Neuron (in vitro differentiated cells): ENCODE measurements around the gene SLX9.

Experiments used
- H2AFZ ChIP-seq: one replicate; pipeline ENCODE4 v1.6.1; 2013; ENCODE audit warnings: low read depth, mild to moderate bottlenecking, inconsistent platforms, low read length, moderate library complexity
- H3K27me3 ChIP-seq: one replicate; pipeline ENCODE4 v1.6.1; 2013; ENCODE audit warnings: low read length; ENCODE audit not compliant: insufficient read depth
- H3K36me3 ChIP-seq: one replicate; pipeline ENCODE4 v1.6.1; 2013; ENCODE audit warnings: low read length; ENCODE audit not compliant: insufficient read depth
- H3K4me1 ChIP-seq: one replicate; pipeline ENCODE4 v1.6.1; 2013; ENCODE audit warnings: low read length; ENCODE audit not compliant: insufficient read depth
- H3K4me3 ChIP-seq: 2 replicates; pipeline ENCODE4 v1.5.1; 2013; ENCODE audit warnings: mild to moderate bottlenecking, low read length, moderate library complexity
- H3K9me3 ChIP-seq: one replicate; pipeline ENCODE4 v1.6.1; 2013; ENCODE audit warnings: low read length

Gene SLX9

DNA sequence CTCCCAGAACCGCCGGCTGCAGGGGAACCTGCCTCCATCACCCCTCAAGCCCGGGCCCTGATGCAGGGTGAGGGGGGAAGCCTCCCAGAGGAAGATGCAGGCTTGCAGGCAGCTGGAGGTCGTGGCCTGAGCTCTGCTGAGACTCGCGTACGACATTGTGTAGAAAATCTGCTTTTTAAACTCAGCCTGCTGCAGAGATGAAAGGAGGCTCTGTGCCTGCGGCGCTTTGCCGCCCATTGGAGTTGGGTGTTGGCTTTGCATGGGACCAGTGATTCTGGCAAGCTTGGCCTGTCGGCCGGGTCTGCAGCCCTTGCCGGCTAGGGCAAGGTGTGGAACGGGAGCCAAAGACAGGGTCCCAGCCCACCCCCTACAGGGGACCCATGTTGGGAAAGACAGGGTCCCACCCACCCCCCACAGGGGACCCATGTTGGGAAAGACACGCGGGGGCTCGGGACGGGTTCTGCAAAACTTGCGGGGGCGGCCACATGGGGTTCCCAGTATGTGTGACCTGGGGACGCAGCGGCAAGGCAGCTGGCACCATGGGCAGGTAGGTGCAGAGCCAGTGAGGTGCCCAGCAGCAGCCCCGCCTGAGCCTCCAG is 55.6 kb downstream of the SLX9 start:
- H3K27me3 ChIP-seq = peaks cover 5% of the 10 kb centered on the region
- H3K4me1 ChIP-seq = peaks cover 4% of the 10 kb centered on the region
- no peaks in the 10 kb centered on the region for H3K9me3 ChIP-seq
- H2AFZ ChIP-seq = no peak overlapping the region
- no peak overlapping the region for H3K4me3 ChIP-seq
- H3K36me3 ChIP-seq = no peaks in the 10 kb centered on the region

- H3K4me3 ChIP-seq = no peak overlapping the region
- no peaks in the 10 kb centered on the region for H3K9me3 ChIP-seq
- H3K4me1 ChIP-seq = peaks cover 4% of the 10 kb centered on the region
- H3K36me3 ChIP-seq = no peaks in the 10 kb centered on the region
- peaks cover 5% of the 10 kb centered on the region for H3K27me3 ChIP-seq
- no peak overlapping the region for H2AFZ ChIP-seq
Observed at GRCh38 chr21:44996096-44996495, 56.3 kb downstream of the SLX9 start.

DNA sequence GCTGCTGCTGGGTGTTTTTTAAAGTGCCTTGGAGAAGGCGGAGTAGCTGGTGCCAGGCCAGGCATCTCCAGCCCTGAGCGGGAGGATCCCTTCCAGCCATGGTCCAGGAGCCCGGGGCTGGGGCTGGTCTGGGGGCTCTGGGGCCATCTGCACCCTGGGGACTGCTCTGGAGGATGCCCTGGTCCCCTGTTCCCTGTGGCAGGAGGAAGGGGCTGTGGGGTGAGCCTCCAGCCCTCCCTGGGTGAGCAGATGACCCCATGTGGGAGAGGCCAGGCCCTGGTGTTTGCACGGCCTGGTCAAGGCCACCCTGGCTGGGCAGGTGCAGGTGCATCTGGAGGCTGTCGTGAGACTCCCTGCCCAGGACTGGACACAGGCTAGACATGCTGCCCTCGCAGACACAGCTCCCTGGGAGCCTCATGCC is 56.7 kb downstream of the SLX9 start:
- H3K36me3 ChIP-seq = no peaks in the 10 kb centered on the region
- peaks cover 5% of the 10 kb centered on the region for H3K27me3 ChIP-seq
- no peaks in the 10 kb centered on the region for H3K9me3 ChIP-seq
- no peak overlapping the region for H2AFZ ChIP-seq
- peaks cover 4% of the 10 kb centered on the region for H3K4me1 ChIP-seq
- no peak overlapping the region for H3K4me3 ChIP-seq

DNA sequence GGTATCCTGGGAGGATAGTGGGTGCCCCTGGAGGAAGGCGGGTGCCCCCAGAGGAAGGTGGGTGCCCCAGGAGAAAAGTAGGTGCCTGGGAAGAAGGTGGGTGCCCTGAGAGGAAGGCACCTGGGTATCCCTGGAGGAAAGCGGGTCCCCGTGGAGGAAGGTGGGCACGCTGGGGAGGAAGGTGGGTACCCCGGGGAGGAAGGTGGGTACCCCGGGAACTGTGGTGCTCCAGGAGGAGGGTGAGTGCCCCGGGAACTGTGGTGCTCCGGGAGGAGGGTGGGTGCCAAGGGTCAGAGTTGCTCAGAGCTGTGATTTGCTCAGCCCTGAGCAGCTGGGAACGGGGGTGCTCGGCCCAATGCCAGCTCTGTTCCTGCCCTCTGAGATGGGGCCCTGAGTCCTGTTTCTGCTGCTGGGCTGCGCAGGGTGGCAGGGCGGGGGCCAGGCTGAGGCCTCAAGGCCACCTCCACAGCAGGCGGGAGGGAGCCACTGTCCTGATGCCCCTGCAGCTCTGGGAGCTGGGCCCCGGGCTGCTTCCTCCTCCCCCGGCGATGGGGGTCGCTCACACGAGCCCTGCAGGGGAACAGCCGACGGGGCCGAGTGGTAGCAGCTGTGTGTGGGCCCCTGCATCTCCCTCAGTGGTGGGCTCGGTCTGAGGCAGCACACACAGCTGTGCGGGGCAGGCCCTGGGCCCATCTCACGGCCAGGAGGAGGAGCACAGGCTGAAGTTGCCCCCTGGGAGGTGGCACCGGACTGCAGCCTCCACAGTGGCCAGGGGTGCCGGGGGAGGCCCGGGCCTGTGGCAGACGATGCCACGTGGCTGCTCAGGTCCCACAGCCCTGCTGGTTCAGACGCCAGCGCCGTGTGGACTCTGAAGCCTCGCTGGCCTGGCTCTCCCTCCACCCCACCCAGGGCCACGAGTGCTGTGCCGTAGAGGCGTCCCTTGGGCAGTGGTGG is 57.4 kb downstream of the SLX9 start:
- no peak overlapping the region for H3K4me3 ChIP-seq
- H3K9me3 ChIP-seq = no peaks in the 10 kb centered on the region
- H2AFZ ChIP-seq = no peak overlapping the region
- peaks cover 5% of the 10 kb centered on the region for H3K27me3 ChIP-seq
- H3K36me3 ChIP-seq = no peaks in the 10 kb centered on the region
- H3K4me1 ChIP-seq = peaks cover 4% of the 10 kb centered on the region

DNA sequence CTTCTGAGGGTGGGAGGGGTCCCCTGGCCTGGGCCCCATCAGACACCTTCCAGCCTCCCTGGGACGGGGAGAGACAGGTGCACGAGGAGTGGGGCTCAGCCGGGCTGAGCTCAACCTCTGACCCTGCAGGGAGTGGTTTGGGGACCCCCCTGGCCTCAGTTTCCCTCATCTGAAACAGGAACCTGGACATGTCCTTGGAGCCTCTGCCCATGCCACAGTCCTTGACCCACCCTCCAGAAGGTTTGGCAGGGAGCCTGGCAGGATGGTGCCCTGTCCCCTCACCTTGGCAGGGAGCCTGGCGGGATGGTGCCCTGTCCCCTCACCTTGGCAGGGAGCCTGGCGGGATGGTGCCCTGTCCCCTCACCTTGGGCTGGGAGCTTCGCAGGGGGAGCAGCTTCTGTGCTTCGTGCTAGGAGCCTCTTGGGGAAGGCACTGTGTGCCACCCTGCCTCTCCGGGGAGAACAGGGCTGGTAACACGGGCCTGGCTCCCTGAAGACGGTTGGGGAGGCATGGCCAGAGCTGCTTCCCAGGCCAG is 58.3 kb downstream of the SLX9 start:
- H2AFZ ChIP-seq = no peak overlapping the region
- H3K36me3 ChIP-seq = no peaks in the 10 kb centered on the region
- peaks cover 5% of the 10 kb centered on the region for H3K27me3 ChIP-seq
- H3K4me3 ChIP-seq = no peak overlapping the region
- H3K9me3 ChIP-seq = no peaks in the 10 kb centered on the region
- H3K4me1 ChIP-seq = peaks cover 10% of the 10 kb centered on the region

GRCh38 chr21:44998621-44999427 is 59.0 kb downstream of the SLX9 start:
- no peak overlapping the region for H3K4me3 ChIP-seq
- H2AFZ ChIP-seq = no peak overlapping the region
- H3K4me1 ChIP-seq = peaks cover 16% of the 10 kb centered on the region
- H3K9me3 ChIP-seq = no peaks in the 10 kb centered on the region
- H3K36me3 ChIP-seq = no peaks in the 10 kb centered on the region
- peaks cover 5% of the 10 kb centered on the region for H3K27me3 ChIP-seq

GRCh38 chr21:44999428-44999971 is 59.7 kb downstream of the SLX9 start:
- H2AFZ ChIP-seq = no peak overlapping the region
- peaks cover 21% of the 10 kb centered on the region for H3K4me1 ChIP-seq
- no peaks in the 10 kb centered on the region for H3K36me3 ChIP-seq
- H3K27me3 ChIP-seq = peaks cover 5% of the 10 kb centered on the region
- H3K9me3 ChIP-seq = no peaks in the 10 kb centered on the region
- no peak overlapping the region for H3K4me3 ChIP-seq

GRCh38 chr21:44999972-45000636 is 60.3 kb downstream of the SLX9 start:
- Histone ChIP-seq H3K4me3 (no peak overlapping the region), H2AFZ (no peak overlapping the region), H3K27me3 (peaks cover 5% of the 10 kb centered on the region), H3K36me3 (no peaks in the 10 kb centered on the region), H3K9me3 (no peaks in the 10 kb centered on the region), H3K4me1 (peaks cover 21% of the 10 kb centered on the region)

DNA sequence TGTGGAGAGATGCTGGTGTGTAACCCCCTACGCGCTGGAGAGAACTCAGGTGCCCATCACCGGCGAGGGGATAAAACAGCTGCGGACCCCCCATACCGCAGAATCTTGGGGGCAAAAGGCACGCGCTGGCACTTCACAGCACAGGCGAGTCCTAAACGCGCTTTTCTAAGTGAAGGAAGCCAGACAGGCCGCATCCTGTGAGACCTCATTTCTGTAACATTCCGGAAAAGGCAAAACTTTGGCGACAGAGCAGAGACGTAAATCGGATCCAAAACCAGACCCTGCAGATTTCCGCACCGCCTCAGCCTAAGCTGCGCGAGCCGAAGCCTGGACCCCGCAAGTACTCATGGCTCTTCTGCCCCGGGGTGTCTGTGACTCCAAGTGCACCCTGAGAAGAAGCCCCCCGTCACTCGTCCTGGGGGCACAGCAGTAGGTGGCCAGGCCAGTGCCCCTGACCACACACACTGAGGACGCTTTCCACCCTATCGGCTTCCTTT is 60.9 kb downstream of the SLX9 start:
- peaks cover 18% of the 10 kb centered on the region for H3K4me1 ChIP-seq
- H3K27me3 ChIP-seq = peaks cover 5% of the 10 kb centered on the region
- no peaks in the 10 kb centered on the region for H3K36me3 ChIP-seq
- H3K4me3 ChIP-seq = no peak overlapping the region
- H2AFZ ChIP-seq = no peak overlapping the region
- no peaks in the 10 kb centered on the region for H3K9me3 ChIP-seq

- Histone ChIP-seq H2AFZ (no peak overlapping the region), H3K4me1 (peaks cover 17% of the 10 kb centered on the region), H3K9me3 (no peaks in the 10 kb centered on the region), H3K27me3 (peaks cover 5% of the 10 kb centered on the region), H3K36me3 (no peaks in the 10 kb centered on the region), H3K4me3 (no peak overlapping the region)
Observed at GRCh38 chr21:45001134-45002095, 61.6 kb downstream of the SLX9 start.

DNA sequence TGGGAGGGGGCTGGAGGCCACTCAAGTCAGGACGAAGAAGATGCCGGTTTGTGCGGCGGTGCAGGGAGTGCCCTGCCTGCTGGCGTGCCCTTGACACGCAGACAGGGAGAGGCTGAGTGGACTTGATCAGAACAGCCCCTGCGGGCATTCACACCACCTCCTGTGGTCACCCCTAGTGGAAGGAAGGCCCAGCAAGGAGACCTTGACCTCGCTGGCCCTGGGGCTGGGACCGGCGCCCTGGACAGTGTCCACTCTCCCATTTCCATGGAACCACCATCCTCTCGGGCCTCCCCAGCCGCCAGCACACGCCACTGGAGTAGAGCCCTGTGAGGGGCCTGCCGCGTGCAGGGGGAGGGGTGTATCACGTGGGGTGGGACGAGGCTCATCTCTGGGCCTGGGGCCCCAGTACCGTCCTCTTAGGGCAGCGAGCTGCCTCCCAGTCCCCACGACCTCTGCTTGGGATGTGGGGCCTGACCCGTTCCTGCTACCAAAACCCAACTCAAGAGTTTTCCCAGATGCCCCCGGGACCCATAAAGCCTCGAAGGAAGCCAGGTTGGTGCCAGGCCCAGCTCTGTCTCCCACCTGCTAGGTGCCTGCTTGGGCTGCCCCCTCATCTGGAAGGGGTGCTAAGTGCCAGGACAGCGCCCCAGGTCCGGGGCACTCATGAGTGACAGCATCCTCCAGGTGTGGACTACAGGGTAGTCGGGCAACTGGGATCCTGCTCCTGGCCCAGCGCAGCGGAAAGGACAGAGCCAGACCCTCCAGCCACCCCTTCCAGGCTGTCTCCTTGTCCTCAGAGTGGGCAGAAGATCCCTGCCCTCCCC is 62.8 kb downstream of the SLX9 start:
- peaks cover 2% of the 10 kb centered on the region for H3K27me3 ChIP-seq
- H2AFZ ChIP-seq = no peak overlapping the region
- no peak overlapping the region for H3K4me3 ChIP-seq
- no peaks in the 10 kb centered on the region for H3K9me3 ChIP-seq
- H3K4me1 ChIP-seq = peaks cover 17% of the 10 kb centered on the region
- H3K36me3 ChIP-seq = no peaks in the 10 kb centered on the region
